Left ventricle myocardium superior (tissue), 1 donor: ENCODE measurements around the gene HPGD. TPM values are rescaled to one million over a fixed set of nuclear protein-coding genes. Genes with fewer than 3 reads are reported as not detected.
"Not testable (repeated sequence)": the region's sequence is repeated elsewhere in the genome, so short reads cannot be mapped to it uniquely, and the experiment has no call there.

Experiments
- ATAC-seq: fragments of 200-7000 bp; cut with Tn5 transposase; one replicate; pipeline ENCODE4 v1.9.1; 2020; ENCODE audit warnings: mild to moderate bottlenecking, moderate library complexity
- DNase-seq: peaks from one replicate; pipeline ENCODE4 v3.0.0-alpha.2; 2020
- intact Hi-C: fragments of 100-400 bp; cut with micrococcal nuclease; formaldehyde crosslinking; loops from one replicate; pipeline ENCODE4 v1.11.0; 2022
- total RNA-seq: library from RNA; stranded (reverse); fragmentation: NEBNext Ultra II Directional; extraction: Animal tissue kit (Norgen Biotek cat#: 25700); gene quantifications from one replicate; pipeline ENCODE4 v1.2.1, GENCODE V29; 2021
- donor health status: DM: no; HTN: yes; CAD: no; lungs with severe emphysema.

HPGD gene
- total RNA-seq, 1 donor from 2014 or later, result 1.1 TPM

DNA sequence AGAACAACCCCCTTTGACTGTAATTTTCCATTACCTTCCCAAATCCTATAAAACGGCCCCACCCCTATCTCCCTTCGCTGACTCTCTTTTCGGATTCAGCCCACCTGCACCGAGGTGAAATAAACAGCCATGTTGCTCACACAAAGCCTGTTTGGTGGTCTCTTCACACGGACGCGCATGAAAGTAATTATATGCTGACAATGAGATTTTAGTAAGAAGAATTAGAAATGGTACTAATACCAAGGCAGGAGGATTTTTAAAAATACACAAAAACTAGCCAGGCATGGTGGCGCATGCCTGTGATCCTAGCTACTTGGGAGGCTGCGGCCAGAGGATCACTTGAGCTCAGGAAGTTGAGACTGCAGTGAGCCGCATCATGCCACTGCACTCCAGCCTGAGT is 33.9 kb downstream of the HPGD start:
- intact Hi-C loops, ATAC-seq, DNase-seq: not testable (repeated sequence)

DNA sequence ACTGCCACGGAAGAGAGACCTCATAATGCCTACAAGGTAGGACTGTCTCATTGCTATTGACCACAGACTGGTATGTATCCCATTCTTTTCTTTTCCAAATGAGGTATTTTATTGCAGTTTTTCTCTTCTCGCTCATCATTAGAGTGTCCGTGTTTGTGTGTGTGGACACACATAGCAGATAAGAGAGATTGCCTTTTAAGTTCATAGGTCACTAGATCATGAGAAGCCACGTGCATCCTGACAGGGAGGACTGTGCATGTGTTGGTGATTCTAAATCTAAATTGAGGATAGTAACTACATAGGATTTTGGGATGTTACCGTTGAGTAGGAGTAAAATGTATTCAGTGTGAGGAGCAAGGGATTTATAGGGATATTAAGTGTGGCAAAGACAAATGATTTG is 37.3 kb downstream of the HPGD start:
- intact Hi-C loops, result no loop called here
- DNase-seq (no peak), ATAC-seq (no peak)

DNA sequence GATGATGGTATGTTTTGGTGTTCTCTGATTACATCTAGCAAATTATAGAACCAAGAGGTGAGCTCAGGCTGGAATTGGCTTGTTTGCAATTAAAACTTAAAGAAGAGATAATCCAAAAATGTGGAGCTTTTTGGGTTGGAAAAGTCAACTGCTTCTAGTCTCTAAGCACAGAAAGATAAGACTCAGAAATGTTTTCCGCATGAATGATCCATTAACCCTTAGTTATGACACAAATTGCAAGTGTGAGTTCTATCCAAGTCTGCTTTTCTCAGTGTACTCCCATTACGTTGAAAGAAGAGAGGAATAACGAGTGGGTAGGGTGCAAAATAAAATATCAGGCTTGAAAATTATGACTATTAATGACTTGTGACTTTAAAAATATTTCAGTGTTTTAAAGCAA is 38.5 kb downstream of the HPGD start:
- ATAC-seq (no peak), DNase-seq (no peak)
- intact Hi-C loops, result no loop called here

DNA sequence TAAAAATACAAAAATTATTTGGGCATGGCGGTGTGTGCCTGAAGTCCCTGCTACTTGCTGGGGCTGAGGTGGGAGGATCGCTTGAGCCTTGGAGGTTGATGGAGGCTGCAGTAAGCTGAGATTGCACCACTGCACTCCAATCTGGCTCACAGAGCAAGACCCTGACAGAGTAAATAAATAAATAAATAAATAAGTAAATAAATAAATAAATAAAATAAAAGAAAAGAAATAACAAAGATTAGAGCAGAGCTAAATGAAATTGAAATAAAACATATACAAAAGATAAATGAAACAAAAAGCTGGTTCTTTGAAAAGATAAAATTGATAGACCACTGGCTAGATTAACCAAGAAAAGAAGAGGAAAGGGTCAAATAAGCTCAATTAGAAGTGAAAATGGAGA is 43.1 kb downstream of the HPGD start:
- intact Hi-C loops, result no loop called here
- ATAC-seq, result no peak
- DNase-seq, result no peak

DNA sequence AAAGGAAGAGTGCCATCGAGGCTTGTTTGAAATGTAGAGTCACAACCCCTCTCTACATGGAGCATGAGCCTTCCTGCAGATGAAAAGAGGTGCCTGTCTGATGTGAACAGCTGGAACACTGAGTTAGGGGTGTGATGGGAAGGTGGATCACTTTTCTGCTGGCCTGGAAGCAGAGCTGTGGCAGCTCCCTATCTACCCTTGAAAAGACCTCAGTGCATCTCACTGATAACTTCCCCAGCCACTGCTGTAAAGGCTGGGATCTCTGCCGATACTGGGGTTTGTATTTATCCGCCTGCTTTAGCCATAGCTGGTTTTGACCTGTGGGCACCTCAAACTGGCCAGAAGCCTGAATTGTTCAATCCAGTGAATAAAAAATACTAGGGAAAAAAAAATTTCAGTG is 46.8 kb downstream of the HPGD start:
- intact Hi-C loops, result no loop called here
- DNase-seq (no peak), ATAC-seq (no peak)

DNA sequence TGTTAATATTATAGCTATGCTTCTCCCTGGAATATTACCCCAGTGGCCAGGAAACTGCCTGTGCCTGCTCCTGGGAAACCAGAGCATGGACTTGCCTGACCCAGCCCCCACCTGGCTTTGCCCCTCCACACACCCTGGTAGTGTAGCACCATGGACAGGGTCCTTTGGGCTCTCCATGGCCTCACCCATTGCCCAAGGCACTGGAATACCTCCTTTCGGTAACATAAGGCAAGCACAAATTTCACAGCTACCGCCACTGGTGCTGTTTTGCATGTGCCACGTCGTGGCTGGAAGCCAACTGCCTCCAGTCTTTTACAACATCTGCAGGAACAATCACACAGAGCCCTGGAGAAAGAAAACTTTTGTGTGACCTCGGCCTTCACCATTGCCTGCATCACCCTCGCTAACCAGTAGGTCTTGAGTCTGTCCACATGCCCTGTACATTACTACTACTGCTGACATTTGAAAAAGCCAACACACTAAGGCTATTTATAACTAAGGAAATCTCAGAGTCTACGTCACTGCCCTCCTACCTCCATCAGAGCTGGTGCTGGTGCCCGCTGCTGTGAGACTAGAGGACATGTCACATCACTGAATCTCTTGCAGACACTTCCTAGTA is 47.7 kb downstream of the HPGD start:
- no peak for DNase-seq
- ATAC-seq, result no peak
- intact Hi-C loops, result no loop called here

DNA sequence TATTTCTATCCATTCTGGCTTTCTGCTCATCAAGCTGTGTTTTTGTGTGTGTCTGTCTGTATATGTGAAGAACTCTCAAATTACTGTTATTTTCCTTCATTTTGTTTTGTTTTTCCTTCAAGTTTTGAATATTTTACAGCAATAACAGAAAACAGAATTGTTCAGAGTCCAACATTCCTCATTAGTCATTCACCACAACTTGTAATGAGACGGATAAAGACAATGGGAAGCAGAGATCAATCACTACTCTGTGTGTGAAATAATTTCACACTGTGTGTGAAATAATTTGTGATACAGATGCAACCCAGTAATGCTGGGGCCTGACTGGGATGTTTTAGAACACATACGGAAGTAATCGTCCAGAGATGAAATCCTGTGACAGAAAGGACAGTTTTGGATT is 55.2 kb downstream of the HPGD start:
- no peak for ATAC-seq
- no peak for DNase-seq
- intact Hi-C loops, result no loop called here

DNA sequence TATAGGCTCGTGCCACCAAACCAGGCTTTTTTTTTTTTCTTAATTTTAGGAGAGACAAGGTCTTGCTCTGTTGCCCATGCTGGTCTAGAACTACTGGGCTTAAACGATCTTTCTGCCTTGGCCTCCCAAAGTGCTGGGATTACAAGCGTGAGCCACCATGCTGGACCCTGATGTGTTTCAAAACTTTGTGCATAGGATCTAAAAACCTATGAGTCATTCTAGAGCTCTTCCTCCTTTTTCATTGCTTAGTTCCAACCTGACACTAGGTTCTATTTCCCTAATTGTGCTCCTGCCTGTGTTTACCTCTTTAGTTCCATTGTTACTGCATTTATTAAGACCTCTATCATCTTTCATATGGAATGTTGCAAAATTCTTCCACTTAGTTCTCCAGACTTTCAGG is 57.3 kb downstream of the HPGD start:
- intact Hi-C loops, result no loop called here
- DNase-seq, result no peak
- no peak for ATAC-seq

DNA sequence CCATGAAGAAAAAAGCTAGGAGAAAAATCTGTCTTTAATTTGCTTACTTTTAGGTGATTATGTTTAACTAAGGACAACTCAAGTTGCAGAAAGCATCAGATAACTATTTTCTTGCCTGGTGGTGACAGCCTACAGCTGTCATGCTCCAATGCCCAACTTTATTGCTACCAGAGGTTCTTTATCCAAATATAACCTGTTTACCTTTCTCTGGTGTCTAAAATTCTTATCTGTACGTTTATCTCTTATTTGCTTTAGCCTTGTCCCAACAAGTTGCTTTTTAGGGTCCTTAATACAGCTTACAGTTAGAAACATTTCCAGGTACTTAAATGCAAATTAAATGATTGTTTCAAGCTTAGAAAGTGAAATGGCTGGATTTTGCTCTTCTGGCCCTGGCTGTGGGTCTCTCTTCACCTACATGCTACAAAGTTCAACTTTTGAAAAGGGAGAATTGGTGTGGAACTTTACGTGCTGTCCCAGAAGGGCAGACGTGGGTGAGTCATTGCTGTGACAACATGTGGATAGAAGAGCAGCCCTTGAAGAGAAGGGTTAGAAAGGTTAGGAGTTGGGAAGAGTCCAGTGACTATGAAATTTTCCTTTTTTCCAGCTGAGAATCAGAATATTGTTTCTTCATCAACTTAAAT is 60.7 kb downstream of the HPGD start:
- ATAC-seq, result no peak
- intact Hi-C loops, result no loop called here

DNA sequence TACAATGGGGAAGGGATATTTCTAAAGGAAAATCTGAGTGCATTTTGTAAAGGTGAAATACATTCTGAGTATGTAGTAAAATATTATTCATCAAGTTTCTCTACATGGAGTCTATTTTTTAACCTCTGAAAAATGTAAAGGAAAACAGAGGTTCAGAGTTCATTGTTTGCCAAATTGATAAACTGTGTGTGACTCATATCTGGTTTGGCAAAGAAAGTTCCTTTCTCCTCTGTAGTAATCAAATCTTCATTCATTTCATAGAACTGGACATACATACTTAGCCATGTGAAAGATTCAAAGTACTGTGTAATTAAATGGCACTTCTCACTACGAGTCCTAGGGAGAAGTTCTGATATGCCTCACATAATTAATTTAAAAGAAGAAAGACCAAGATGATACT is 61.6 kb downstream of the HPGD start:
- no peak for ATAC-seq
- no peak for DNase-seq
- intact Hi-C loops, result no loop called here

More for the DNA sequence above, 60.7 kb downstream of the HPGD start:
- DNase-seq, result no peak

DNA sequence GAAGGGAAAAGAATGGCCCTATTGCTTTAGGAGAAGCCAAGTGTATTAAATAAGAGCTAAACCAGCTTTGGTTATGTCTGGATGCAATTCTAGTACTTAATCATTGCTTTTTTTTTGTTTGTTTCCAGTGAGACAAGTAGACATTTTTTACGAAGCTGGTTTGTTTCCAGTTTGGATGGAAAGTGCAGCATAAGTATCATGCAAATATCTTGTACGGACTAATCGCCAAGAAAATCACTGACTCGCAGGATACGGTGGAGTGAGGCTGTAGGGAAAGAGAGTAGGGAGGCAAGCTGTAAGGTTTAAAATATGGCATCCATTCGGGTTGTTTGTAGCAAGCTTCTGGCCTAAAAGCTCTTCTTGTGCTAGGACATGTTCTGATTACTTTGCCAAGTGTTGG is 64.8 kb downstream of the HPGD start:
- no peak for DNase-seq
- no peak for ATAC-seq
- intact Hi-C loops, result no loop called here

DNA sequence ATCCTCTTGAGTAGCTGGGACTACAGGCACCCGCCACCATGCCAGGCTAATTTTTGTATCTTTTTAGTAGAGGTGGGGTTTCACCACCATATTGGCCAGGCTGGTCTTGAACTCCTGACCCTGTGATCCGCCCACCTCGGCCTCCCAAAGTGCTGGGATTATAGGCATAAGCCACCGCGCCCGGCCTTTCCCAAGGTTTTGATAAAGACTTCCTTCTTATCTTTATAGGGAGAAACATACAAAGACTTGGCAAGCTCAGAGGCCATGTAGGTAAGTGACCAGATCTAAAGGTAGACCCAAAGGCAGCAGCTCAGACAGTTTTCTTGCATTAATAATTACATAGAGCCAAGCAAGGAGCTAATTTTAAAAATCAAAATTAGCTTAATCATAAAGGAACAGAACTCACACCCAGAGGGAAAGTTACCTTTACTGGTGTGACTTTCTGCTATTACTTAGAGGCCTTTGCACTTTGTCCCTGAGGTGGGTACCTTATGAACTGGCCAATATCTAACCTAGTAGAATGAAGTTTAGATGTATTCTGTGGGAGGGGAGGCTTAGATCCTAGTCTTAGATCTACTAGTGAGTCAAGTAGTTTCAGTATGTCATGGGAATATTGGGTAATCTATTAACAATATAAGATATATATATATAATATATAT is 67.3 kb downstream of the HPGD start:
- ATAC-seq (no peak), DNase-seq (no peak)
- intact Hi-C loops, result no loop called here

DNA sequence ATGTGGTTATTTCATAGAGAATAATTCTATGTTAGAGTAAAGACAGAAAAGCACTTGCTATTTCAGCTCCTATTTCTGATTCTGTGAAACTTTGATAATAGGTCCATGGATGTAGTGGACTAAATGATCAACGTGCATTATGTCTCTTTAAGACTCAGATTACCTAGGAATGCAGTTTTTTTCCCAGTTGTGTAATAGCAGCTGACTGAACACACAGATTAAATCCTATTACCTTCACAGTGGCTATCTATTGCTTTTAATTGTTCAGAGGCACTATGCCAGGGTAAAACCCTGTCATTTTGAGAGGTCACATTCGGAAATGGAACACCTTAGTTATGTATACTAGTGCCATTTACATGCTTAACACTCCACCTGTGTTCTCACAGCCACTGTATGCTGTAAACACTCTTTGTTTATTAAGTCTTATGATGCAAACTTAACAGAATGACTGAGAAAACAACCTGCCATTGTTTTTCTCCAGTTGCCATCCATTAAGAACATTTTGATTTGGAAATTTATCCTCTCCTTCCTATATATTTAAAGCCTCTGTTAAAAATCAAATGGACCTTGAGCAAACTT is 70.5 kb downstream of the HPGD start:
- DNase-seq, result no peak
- ATAC-seq, result no peak
- intact Hi-C loops, result no loop called here

DNA sequence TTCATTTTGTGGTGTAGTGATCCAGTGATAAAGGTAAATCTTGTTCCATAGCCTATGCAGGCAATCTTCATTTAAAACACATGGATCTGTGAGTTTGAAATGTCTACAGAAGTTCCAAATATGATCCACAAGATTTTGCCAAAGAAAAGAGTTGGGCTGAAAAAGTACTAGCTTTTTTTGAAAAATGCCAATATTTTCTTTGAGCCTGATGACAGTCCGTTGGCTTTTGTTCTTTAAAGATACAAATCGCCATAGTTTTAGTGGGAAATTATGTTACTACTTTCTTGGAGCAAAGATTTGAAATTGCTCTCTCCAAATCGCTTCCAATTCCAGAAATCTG is 71.5 kb downstream of the HPGD start:
- DNase-seq (no peak), ATAC-seq (no peak)
- intact Hi-C loops, result no loop called here

DNA sequence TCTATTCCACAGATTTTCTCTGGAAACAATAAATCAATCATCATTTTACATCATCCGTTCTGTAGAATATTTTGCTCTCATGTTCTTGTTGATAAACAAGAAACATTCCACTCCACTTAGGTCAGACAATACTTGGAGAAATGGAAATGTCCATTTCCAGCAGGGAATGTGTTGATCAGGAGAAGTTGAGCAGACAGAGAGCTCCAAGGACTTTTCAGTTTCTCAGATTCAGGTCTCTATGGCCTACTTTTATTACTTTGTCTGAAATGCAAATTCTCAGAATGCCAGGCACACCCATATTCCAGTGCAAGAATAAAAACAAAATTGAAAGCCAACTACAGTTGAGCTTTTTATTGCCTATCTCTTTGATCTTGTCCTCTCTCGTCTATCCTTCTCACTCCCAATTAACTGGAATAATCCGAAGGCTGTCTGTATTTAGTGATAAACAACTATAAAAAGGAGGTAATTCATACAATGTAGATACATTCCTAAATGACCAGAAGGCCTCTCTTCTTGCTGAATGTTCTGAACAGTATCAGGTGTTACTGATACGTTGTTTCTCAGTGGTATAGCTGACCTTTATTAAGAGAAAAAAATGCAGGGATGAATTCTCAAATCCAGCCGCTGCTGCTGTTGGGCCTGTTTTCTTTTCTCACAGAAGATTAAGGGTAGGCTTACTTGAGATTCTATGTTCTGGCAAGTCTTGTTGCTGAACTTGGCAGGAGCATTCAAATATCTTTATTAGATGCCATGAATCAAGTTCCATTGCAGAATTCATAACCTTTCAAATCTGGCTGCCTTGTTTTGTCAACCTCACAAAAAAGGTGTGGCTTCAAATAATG is 72.1 kb downstream of the HPGD start:
- DNase-seq (no peak), ATAC-seq (no peak)
- intact Hi-C loops, result no loop called here

DNA sequence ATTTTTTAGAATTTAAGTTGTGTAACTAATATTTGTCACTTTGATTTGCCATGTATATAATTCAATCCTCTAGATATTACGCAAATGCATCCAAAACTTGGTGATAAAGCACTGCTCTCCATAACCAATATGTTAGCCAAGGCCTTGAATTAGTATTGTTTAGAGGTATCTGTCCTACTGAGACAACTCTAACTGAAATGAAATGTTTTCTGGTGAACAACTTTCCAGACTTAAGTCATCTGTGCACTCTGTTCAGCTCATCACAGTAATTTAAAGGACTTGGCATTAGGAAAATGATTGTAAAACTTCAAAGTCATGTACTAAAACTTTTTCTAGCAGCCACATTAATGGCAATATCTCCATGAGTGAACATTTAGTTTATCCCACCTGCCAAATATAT is 73.1 kb downstream of the HPGD start:
- no peak for DNase-seq
- intact Hi-C loops, result no loop called here
- no peak for ATAC-seq

DNA sequence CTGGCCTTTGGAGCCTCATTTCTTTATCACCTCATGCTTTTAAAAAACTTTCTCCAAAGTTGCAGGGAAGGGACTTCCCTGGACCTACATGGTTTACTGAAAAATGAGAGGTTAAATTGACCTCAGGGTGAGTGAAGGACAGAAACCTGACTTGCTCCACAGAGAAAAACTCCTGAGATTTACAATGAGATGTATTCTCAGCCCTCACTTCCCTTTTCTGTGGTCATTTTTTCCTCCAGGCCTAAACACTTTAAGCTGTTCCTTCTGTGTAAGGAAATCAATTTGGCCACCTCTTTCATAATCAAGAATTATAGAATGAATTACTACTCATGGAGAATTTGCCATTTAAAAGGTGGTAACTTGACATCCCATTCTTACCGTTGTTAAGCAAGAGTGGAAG is 77.9 kb downstream of the HPGD start:
- intact Hi-C loops, result no loop called here
- ATAC-seq, result no peak
- DNase-seq, result no peak
